ENCODE data around the gene ZDHHC19.
"Not testable (repeated sequence)": the region's sequence is repeated elsewhere in the genome, so short reads cannot be mapped to it uniquely, and the experiment has no call there.

Gene ZDHHC19, protein sequence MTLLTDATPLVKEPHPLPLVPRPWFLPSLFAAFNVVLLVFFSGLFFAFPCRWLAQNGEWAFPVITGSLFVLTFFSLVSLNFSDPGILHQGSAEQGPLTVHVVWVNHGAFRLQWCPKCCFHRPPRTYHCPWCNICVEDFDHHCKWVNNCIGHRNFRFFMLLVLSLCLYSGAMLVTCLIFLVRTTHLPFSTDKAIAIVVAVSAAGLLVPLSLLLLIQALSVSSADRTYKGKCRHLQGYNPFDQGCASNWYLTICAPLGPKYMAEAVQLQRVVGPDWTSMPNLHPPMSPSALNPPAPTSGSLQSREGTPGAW

DNA sequence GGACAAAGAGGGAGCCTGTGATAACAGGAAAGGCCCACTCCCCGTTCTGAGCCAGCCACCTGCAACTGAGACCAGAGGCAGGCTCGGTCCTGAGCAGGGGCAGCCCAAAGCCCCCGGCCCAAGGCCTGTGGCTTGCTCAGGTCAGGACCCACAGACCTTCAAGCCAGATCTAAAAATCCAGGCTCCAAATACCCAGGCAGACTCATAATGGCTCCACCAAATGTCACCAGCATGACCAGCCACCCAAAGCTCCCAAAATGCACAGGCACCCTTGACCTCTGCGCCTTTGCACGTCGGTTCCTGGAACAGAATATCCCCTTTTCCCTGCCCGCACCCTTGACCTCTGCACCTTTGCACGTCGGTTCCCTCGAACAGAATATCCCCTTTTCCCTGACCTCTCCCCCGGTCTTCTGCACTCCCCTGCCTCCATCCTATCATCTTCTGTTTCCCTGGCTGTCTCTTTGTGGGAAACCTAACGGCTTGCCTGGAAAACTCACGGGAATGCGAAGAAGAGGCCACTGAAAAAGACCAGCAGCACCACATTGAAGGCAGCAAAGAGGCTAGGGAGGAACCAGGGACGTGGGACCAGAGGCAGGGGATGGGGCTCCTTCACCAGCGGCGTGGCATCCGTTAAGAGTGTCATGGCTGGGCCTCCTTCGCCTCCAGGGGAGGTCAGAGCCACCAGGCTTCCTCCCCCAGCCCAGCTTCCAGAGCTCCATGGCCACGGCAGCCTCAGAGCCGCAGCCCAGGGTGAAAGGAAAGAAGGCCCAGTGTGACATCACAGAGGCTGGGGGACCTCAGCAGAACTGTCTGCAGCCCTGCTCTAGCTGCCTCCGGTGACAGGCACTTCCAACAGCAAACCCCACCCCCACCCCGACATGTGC, at the start of gene ZDHHC19:
Gene ZDHHC19 (minus strand): TSS at position 728 of the 884 bp plus-strand sequence. CDS start 85 bp downstream, at position 643.
- TF ChIP-seq, protein P1, sequence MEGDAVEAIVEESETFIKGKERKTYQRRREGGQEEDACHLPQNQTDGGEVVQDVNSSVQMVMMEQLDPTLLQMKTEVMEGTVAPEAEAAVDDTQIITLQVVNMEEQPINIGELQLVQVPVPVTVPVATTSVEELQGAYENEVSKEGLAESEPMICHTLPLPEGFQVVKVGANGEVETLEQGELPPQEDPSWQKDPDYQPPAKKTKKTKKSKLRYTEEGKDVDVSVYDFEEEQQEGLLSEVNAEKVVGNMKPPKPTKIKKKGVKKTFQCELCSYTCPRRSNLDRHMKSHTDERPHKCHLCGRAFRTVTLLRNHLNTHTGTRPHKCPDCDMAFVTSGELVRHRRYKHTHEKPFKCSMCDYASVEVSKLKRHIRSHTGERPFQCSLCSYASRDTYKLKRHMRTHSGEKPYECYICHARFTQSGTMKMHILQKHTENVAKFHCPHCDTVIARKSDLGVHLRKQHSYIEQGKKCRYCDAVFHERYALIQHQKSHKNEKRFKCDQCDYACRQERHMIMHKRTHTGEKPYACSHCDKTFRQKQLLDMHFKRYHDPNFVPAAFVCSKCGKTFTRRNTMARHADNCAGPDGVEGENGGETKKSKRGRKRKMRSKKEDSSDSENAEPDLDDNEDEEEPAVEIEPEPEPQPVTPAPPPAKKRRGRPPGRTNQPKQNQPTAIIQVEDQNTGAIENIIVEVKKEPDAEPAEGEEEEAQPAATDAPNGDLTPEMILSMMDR (conservative IDR thresholded peaks at IDR 0.05) = no peak
- H3K27ac ChIP-seq = no peak within 1 kb of the TSS

DNA sequence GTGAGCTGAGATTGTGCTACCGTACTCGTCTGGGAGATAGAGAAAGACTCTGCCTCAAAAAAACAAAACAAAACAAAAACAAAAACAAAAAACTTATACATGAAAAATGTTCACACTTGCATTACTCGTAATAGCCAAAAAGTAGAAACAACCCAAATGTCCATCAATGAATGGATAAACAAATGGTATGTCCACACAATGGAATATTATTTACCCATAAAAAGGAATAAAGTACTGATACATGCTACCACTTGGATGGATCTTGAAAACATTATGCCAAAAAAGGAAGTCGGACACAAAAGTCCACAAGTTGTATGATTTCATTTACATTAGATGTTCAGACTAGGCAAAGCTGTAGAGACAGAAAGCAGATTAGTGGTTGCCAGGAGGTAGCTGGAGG, 49.6 kb upstream of the ZDHHC19 start:
- TF ChIP-seq, protein P1 (conservative IDR thresholded peaks at IDR 0.05) = no peak
- no peak overlapping the region for H3K27ac ChIP-seq

DNA sequence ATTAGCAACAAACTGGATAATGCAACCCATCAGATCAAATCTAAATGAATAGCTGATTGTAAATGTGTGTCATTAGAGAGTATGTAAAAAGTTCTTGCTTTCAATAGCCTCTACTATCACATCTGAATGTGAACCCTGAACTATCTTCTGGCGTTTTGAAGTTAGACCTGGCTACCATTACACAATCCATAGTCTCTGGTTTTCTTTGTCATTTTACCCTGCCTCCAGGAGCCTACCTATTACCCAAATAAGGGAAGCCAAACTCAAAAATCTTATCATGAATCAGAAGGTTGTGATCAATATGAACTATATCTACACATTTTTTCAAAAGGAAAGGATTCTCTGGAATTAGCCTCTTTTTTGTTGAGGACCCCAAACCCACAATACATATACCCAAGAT, 44.6 kb upstream of the ZDHHC19 start:
- H3K27ac ChIP-seq = peak overlapping the region; percentile 51; the same call in 1 of the 2 replicates

DNA sequence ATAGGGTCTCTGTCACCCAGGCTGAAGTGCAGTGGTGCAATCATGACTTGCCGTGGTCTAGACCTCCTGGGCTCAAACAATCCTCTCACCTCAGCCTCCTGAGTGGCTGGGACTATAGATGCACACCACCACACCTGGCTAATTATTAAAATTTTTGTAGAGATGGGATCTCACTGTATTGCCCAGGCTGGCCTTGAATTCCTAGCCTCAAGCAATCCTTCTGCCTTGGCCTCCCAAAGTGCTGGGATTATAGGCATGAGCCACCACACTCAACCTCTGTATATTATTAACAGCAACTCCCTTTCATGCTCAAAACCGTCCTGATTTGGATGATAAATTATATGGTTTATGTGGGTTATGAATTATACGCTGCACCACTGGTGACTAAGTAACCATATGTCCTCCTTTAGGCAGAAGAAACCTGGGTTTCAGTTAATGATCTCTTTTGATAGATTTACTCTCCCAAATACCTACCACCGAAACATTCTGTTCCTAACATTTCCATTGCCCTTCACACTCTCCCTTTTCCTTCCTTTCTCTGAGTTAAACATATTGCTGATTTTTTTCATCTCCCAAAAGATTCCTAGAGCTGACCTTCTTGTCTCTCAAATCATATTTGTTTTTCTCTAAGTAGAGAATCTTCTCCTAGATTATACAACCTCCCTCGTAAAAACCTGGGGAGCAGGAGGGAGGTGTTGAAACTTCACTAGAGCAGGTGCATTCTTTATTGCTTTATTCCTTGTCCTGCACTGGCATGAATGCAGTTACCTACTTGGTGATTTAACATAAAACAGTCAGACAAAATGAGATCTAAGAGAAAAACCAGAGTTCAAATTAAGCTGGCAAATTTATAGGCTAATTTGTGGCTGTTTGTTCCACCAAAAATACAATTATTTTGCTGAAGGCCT, 43.4 kb upstream of the ZDHHC19 start:
- peak overlapping the region; percentile 51 for H3K27ac ChIP-seq
- TF ChIP-seq, protein P1 (conservative IDR thresholded peaks at IDR 0.05) = no peak

More for the DNA sequence above, 44.6 kb upstream of the ZDHHC19 start:
- TF ChIP-seq, protein P1 (conservative IDR thresholded peaks at IDR 0.05) = no peak

DNA sequence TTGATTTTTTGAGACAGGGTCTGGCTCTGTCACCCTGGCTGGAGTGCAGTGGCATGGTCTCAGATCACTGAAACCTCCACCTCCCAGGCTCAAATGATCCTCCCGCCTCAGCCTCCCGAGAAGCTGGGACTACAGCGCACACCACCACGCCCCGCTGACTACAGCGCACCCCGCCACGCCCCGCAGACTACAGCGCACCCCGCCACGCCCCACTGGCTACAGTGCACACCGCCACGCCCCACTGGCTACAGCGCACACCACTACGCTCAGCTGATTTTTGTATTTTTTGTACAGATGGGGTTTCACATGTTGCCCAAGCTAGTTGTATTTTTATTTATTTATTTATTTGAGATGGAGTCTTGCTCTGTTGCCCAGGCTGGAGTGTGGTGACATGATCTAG, 40.7 kb upstream of the ZDHHC19 start:
- H3K27ac ChIP-seq = no peak overlapping the region
- TF ChIP-seq, protein P1 (conservative IDR thresholded peaks at IDR 0.05) = no peak

DNA sequence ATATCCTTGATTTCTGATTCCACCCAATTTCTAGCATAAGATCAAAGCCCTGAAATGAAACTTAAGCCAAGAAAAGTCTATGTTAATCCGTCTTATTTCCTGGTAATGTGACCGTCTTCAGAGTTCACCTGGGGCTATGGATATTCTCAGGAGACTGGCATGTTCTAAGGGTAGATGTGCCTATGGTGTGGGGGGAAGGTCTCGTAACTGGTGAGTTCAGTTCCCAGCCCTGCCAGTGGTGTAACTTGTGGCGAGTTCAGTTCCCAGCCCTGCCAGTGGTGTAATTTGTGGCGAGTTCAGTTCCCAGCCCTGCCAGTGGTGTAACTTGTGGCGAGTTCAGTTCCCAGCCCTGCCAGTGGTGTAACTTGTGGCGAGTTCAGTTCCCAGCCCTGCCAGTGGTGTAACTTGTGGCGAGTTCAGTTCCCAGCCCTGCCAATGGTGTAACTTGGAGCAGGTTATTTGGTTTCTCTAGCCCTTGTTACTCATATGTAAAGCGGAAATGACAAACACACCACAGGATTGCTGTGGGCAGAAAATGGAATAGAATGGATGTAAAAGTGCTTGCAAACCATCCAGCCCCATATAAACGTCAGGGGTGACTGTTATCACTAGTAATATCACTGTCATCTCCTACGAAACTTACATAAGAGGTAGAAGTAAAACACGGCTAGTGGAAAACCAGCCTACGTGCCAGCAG, 35.6 kb upstream of the ZDHHC19 start:
- TF ChIP-seq, protein P1 (conservative IDR thresholded peaks at IDR 0.05) = no peak

DNA sequence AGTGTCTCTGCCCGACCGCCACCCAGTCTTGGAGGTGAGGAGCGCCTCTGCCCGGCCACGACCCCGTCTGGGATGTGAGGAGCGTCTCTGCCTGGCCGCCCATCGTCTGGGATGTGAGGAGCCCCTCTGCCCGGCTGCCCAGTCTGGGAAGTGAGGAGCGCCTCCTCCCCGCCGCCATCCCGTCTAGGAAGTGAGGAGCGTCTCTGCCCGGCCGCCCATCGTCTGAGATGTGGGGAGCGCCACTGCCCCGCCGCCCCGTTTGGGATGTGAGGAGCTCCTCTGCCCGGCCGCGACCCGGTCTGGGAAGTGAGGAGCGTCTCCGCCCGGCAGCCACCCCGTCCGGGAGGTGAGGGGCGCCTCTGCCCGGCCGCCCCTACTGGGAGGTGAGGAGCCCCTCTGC, 33.0 kb upstream of the ZDHHC19 start:
- not testable (repeated sequence) for H3K27ac ChIP-seq

More for the DNA sequence above, 35.6 kb upstream of the ZDHHC19 start:
- no peak overlapping the region for H3K27ac ChIP-seq

All from VCaP (cell line).